ENCODE results near the gene VPS37B.

Gene VPS37B

GRCh38 chr12:122887819-122888212, 8.1 kb downstream of the VPS37B start:
- H3K27ac ChIP-seq = peak overlapping the region; percentile 50 to 70
- H3K4me3 ChIP-seq = peak overlapping the region; percentile 55
- no peak for DNase-seq (ENCODE audit: low spot score)
- no peak for TF ChIP-seq CTCF (IDR thresholded peaks at IDR 0.05)

- Histone ChIP-seq H3K27ac (peak overlapping the region in 1 of 2 donors; percentile 70), H3K4me3 (no peak overlapping the region)
- no peak for DNase-seq (ENCODE audit: low spot score)
Observed at GRCh38 chr12:122886851-122887818, 8.8 kb downstream of the VPS37B start.

GRCh38 chr12:122886161-122886560, 9.8 kb downstream of the VPS37B start:
- TF ChIP-seq CTCF (IDR thresholded peaks at IDR 0.05) = no peak
- no peak overlapping the region for H3K4me3 ChIP-seq
- H3K27ac ChIP-seq = no peak overlapping the region
- DNase-seq (ENCODE audit: low spot score) = no peak

More at GRCh38 chr12:122886851-122887818, 8.8 kb downstream of the VPS37B start:
- no peak for TF ChIP-seq CTCF (IDR thresholded peaks at IDR 0.05)

GRCh38 chr12:122884860-122885259, 11.1 kb downstream of the VPS37B start:
- H3K27ac ChIP-seq = no peak overlapping the region
- H3K4me3 ChIP-seq = no peak overlapping the region
- no peak for TF ChIP-seq CTCF (IDR thresholded peaks at IDR 0.05)
- no peak for DNase-seq (ENCODE audit: low spot score)

- no peak for DNase-seq (ENCODE audit: low spot score)
- H3K4me3 ChIP-seq = no peak overlapping the region
- TF ChIP-seq CTCF (IDR thresholded peaks at IDR 0.05) = no peak
- H3K27ac ChIP-seq = peak overlapping the region in 1 of 2 donors; percentile 15
Observed at GRCh38 chr12:122884091-122884826, 11.7 kb downstream of the VPS37B start.

- Histone ChIP-seq H3K4me3 (no peak overlapping the region), H3K27ac (no peak overlapping the region)
- no peak for TF ChIP-seq CTCF (IDR thresholded peaks at IDR 0.05)
- no peak for DNase-seq (ENCODE audit: low spot score)
Observed at GRCh38 chr12:122882908-122883558, 12.9 kb downstream of the VPS37B start.
